ENCODE measurements around the gene ACAD11.

ACAD11 gene

GRCh38 chr3:132553826-132554225 is 105.8 kb downstream of the ACAD11 start:
- no peak for DNase-seq (ENCODE audit: low spot score)

DNA sequence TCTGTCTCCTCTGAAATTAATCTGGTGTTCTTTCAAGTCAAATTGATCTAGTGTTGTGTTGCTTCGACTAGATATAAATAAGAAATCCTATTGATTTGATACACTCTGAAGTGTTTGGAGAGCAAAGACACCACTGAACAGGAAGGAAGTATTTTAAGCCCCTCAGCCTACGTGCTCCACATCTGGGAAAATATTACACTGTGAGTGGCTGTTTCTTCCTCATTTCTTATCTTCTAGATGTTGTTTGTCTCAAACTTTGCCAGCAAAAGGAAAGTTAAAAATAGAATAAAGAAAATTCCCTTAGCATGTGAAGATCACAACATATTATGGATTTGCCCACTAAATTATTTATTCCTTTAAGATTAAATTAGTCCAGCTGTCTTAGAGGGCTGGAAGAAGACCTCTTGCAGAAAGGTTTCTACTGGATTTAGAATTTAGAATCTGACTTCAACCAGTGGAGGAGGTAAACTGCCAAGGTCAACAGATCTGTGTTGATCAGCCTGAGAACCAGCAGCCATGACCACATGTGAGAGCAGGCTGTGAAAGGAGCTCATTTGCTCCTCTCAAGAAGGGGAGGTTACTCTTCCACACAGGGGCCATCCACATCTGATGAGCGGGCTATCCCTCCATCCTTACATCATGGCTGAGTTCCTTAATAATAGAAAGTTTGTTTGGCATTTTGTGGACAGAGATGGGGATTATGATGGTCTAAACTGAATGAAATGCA is 108.9 kb downstream of the ACAD11 start:
- DNase-seq (ENCODE audit: low spot score): no peak

DNA sequence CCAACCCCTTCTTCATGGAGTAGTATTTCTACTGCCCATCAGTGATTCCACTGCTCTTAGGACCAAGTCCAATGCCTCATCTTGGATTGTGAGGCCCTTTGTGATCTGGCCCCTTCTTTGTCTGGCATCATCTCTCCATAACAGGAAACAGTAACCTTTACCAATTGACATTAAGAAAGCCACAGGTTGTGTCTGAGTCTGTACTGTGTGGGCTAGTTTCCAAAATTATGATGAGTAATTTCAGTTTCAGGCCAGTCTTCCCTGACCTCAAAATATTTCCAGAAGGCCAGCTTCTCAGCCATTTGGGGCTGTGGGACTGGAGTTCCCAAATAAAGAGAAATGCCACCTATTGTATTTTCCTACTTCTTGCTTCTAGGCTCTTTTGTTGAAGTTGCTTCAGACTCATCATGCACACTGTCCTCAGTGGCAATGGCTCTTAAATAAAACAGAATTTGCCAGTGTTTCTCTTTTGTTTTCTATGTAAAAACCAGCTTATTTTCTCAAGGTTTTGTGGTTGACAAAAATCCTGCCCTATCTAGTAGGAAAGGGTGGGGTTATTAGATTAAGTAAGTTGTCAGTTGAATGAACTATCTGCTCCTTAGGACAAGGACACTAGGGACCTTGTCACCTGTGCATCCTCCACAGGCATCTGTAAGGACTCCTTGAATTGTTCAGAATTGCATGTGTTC is 109.6 kb downstream of the ACAD11 start:
- peak; percentile 26 for DNase-seq (ENCODE audit: low spot score)

DNA sequence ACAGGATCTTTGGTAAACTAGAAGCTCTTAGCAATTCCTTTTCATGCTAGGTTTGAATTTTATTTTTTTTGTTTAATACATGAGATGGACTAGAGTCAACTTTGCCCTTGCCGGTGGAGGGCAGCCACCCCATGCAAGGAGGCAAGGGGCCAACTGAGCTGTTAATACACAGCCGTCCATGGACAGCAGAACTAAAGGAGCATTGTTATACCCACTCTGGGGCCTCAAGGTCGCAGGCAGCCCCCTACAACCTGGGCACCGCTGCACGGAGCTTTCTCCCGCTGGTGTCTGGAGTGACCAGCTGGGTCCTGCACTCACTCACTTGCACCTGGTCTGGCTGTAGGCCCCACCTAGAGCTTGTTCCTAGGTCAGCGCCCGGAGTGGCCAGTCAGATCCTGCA is 110.4 kb downstream of the ACAD11 start:
- DNase-seq (ENCODE audit: low spot score): no peak

- no peak for DNase-seq (ENCODE audit: low spot score)
Observed at GRCh38 chr3:132545471-132545870, 114.1 kb downstream of the ACAD11 start.

DNA sequence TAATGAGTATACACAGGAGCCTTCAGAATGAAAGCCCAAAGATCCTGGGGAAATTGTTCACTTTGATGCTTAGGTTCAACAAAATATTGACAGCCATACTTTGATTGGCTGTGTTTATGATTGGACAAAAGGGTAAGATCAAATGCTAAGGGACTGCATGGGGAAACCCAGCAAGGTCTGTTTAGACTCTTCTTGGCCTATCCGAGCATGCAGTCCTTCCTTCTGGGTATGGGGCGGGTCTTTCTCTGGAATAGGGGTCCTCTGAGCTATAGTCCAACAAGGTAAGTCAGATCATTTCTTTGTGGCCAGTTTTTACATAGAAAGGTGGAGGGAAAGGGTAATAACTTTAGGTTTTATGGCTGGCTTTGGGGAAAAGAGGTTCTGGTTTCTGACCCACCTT is 115.5 kb downstream of the ACAD11 start:
- DNase-seq (ENCODE audit: low spot score): no peak

GRCh38 chr3:132543011-132543739 is 116.4 kb downstream of the ACAD11 start:
- peak; percentile 47 for DNase-seq (ENCODE audit: low spot score)

GRCh38 chr3:132542577-132542976 is 117.0 kb downstream of the ACAD11 start:
- no peak for DNase-seq (ENCODE audit: low spot score)

GRCh38 chr3:132539681-132540080 is 119.9 kb downstream of the ACAD11 start:
- no peak for DNase-seq (ENCODE audit: low spot score)

GRCh38 chr3:132538072-132538471 is 121.5 kb downstream of the ACAD11 start:
- no peak for DNase-seq (ENCODE audit: low spot score)

- DNase-seq (ENCODE audit: low spot score): no peak
Observed at GRCh38 chr3:132537297-132537696, 122.3 kb downstream of the ACAD11 start.

- no peak for DNase-seq (ENCODE audit: low spot score)
Observed at GRCh38 chr3:132536442-132537153, 123.0 kb downstream of the ACAD11 start.

GRCh38 chr3:132535575-132536441 is 123.8 kb downstream of the ACAD11 start:
- peak; percentile 53 for DNase-seq (ENCODE audit: low spot score)

DNA sequence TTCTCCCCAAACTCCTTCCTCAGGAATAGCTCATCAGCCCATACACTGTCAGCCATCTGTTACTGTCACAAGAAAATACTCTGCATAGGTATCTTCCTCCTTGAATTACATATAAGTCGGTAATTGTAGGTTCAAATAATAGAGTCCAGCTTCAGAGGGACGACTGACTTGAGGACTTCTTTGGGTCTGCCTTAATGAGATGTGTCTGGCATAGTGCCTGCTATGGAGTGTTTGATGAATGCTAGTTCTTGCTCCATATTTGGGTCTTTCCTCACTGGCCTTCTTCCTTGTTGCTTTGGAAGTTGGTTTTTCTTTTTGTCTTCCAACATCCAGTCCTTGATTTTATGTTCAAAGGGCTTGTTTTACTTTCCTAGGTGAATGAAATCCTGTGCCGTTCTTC is 129.0 kb downstream of the ACAD11 start:
- no peak for DNase-seq (ENCODE audit: low spot score)

- no peak for DNase-seq (ENCODE audit: low spot score)
Observed at GRCh38 chr3:132522353-132522752, 137.3 kb downstream of the ACAD11 start.

DNA sequence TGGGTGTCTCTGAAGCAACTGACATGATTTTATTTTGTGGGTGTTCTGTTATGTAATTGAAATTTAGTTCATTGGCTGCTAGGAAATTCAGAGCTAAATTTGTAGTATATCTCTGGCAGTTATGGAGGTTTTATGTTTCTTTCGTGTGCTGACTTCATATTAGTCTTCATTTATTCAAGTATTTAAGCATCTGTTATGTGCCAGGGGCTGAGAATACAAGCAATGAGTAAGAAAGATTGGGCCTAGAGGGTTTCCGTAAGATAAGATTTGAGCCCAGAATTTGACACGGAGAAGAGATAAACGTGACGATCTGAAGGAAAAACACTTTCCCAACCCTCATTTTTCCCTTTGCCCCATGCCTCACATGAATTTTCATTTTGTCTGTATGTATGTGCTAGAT is 137.7 kb downstream of the ACAD11 start:
- DNase-seq (ENCODE audit: low spot score): no peak

DNA sequence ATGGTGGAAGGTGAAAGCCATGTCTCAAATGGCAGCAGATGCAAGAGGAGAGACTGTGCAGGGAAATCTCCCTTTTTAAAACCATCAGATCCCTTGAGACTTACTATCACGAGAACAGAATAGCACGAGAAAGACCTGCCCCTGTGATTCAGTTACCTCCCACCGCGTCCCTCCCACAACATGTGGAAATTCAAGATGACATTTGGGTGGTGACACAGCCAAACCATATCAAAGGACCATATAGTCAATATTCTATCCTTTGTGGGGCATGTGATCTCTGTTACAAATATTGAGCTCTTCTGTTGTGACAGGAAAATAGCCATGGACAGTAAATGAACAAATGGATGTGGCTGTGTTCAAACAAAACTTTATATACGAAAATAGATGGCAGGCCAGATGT is 139.7 kb downstream of the ACAD11 start:
- no peak for DNase-seq (ENCODE audit: low spot score)

DNA sequence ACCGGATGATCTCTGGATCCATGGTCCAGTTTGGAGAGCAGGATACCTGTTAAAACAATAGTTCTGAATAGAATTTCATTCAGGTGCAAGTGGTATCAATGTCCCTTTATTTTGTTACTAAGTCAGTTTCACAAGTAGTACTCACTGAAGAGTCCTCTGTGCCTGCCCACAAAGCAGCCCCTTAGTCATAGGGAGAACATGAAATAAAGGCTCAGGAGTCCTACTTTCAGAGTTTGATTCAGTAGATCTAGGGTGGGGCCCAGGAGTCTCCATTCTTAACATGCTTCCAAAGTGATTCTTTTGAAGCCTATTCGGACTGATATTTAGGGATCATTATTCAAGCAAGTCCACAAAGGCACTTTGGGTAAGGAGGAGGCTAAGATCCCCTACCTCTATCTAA is 142.3 kb downstream of the ACAD11 start:
- no peak for DNase-seq (ENCODE audit: low spot score)

DNA sequence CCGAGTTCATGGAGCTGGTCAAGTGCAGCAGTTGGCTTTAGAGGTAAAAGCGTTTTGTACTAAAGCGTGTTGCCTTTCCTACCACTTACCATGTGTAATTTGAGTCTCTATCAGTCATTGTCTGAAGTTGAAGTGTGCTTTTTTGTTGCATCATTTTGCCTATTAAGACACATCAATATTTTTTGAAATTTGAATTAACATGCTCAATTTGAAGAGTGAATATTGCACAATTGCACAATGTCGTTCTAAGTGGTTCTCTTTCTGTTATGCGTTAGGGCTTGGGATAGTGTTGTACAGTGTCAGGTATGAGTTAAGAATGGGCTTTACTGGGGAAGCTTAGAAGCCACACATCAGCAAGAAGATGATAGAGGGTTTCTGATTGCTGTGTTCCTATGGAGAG is 146.6 kb downstream of the ACAD11 start:
- DNase-seq (ENCODE audit: low spot score): no peak

GRCh38 chr3:132509506-132509905 is 150.1 kb downstream of the ACAD11 start:
- no peak for DNase-seq (ENCODE audit: low spot score)

GRCh38 chr3:132509096-132509495 is 150.5 kb downstream of the ACAD11 start:
- no peak for DNase-seq (ENCODE audit: low spot score)

All from hepatic stellate cell (primary cell).